GM21423 (cell line): ENCODE measurements around the gene GDPD5.

ENCODE experiments used
- ATAC-seq: cut with Tn5 transposase; IDR thresholded peaks from one replicate; pipeline ENCODE4 v1.9.1; 2021; ENCODE audit warnings: mild to moderate bottlenecking, moderate library complexity; ENCODE audit not compliant: unreplicated experiment

Gene GDPD5

DNA sequence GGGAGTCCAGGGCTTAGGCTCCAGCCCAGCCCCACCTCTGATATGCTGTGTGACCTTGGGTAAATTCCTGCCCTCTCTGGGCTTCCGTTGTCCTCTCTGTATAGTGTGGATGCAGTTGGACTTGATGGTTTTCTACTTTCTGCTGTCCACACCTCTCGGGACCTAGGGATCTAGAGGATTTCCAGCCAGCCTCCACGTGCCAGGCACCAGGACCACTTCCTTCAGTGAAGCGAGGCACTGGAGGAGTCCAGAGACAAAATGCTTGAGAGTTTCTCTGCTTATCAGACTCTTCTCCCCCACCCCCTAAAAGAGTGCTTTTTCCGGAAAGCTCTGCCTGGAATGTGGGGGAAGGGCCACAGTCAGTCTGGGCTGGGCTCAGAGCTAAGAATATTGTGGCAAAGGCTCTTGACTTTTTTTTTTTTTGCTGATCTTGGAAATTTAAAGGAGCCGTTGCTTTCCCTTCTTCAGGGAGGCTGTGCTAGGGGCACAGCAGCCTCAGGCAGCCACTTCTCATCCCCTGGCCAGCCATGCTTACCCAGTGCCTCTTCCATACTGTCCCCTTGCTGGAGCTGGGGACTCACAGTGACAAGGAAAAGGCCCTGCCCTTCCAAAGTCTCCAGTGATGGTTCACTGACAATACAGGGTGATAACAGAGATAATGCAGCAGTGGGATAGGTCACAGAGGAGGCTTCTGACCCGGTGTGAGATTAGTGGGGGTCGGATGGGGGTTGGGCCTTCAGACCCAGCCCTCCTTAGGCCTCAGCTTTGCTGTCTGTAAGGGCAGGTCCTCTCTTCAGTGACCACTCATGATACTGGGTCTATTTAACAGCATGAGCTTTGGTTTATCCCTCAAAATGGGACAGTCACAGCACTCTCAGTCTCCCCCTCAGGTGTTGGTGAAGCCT, 33.5 kb upstream of the GDPD5 start:
- ATAC-seq, result no peak

- ATAC-seq, result no peak
Observed at GRCh38 chr11:75557666-75558494, 32.1 kb upstream of the GDPD5 start.

DNA sequence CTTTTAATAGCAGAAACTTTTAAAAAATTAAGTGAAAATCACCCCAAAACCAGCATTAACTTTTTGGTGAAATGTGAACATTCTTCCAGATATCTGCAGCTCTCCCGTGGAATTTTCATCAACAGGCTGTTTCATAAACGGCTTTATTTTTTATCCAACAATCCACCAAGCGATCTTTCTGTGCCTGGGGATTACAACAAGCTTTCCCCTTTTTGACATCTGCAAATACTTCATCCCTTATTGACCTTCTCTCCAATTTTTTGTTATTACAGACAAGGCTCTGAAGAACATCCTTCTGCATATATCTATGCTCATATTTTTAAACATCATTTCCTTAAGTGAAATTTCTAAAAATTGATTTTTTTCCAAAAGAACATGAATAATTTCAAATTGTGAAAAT, 30.5 kb upstream of the GDPD5 start:
- ATAC-seq, result no peak

- no peak for ATAC-seq
Observed at GRCh38 chr11:75555079-75555811, 29.5 kb upstream of the GDPD5 start.

GRCh38 chr11:75554258-75555022, 28.7 kb upstream of the GDPD5 start:
- ATAC-seq, result no peak

- no peak for ATAC-seq
Observed at GRCh38 chr11:75553889-75554257, 28.1 kb upstream of the GDPD5 start.

DNA sequence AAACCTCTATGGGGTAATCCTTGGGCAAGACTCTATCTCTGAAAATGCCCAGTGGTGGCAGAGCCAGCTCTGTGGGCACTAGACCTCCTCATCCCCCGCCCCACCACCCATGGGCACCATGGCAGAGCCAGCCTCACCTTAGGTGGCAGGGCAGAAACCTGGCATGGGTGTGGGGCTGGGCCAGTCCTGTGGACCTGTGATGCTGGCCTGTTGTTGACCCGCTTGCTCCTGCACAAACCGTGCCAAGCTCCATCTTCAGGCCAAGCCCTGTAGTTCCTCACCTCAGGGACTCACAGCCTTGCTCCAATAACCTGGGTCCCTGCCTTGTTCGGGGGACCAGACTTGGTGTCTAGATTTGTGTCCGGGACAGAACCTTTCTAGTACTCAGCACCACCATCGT, 27.4 kb upstream of the GDPD5 start:
- no peak for ATAC-seq

- no peak for ATAC-seq
Observed at GRCh38 chr11:75549370-75549958, 23.7 kb upstream of the GDPD5 start.

- ATAC-seq, result no peak
Observed at GRCh38 chr11:75548595-75549272, 23.0 kb upstream of the GDPD5 start.

- ATAC-seq, result no peak
Observed at GRCh38 chr11:75547617-75548058, 21.9 kb upstream of the GDPD5 start.

- no peak for ATAC-seq
Observed at GRCh38 chr11:75547177-75547576, 21.4 kb upstream of the GDPD5 start.

DNA sequence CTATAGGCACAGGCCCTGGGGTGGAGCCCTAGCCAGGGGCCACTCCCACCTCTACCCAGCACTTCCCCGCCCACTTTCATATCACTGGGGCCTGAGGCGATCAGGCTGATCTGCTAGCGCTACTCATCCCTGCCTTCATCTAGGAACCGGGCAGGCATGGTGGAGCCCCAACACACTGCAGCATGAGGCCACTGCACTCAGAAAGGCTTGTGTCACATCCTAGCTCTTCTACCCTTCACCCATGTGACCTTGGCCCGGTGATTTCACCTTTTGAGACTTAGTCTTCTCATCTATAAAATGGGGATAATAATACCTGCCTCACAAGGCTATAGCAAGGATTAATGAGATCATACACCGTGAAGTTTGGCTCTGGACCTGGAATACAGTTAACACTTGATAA, 18.1 kb upstream of the GDPD5 start:
- ATAC-seq, result no peak

GRCh38 chr11:75542088-75542438, 16.3 kb upstream of the GDPD5 start:
- ATAC-seq, result no peak

GRCh38 chr11:75541193-75542087, 15.7 kb upstream of the GDPD5 start:
- no peak for ATAC-seq

GRCh38 chr11:75539459-75540334, 14.0 kb upstream of the GDPD5 start:
- no peak for ATAC-seq

- ATAC-seq, result no peak
Observed at GRCh38 chr11:75538150-75538942, 12.6 kb upstream of the GDPD5 start.

- no peak for ATAC-seq
Observed at GRCh38 chr11:75537740-75538139, 12.0 kb upstream of the GDPD5 start.
